PFSK-1 (cell line): Measurements from ENCODE around the gene LRMDA.

Experiments
- FOXP2 ChIP-seq: optimal IDR thresholded peaks from 2 replicates; pipeline ENCODE3; 2011; ENCODE audit warnings: borderline replicate concordance, control low read depth, inconsistent platforms; ENCODE audit not compliant: insufficient read depth; ENCODE audit errors: extremely low read length, extremely low read depth
- POLR2AphosphoS5 ChIP-seq: IDR thresholded peaks from 2 replicates; pipeline ENCODE4 v1.6.1; 2012; ENCODE audit warnings: low read depth, mild to moderate bottlenecking, control low read depth, low read length, moderate library complexity
- REST ChIP-seq, 2 experiments: IDR thresholded peaks; 2 replicates each; pipeline versions ENCODE4 v1.6.1 to v1.8.0; 2011 to 2012; ENCODE audit warnings: low read depth in 2 of 2, low read length in 2 of 2, control low read depth in 1 of 2, inconsistent platforms in 1 of 2, mild to moderate bottlenecking in 1 of 2, moderate library complexity in 1 of 2; ENCODE audit not compliant: insufficient read depth in 1 of 2
- SIN3A ChIP-seq: IDR thresholded peaks from 2 replicates; pipeline ENCODE4 v1.6.1; 2012; ENCODE audit warnings: mild to moderate bottlenecking, low read length, moderate library complexity, borderline replicate concordance; ENCODE audit not compliant: insufficient read depth
- TAF1 ChIP-seq: IDR thresholded peaks from 2 replicates; pipeline ENCODE4 v1.6.1; 2012; ENCODE audit warnings: low read length, control low read depth, borderline replicate concordance; ENCODE audit not compliant: insufficient read depth

Gene LRMDA

GRCh38 chr10:75994357-75995040, 563.1 kb downstream of the LRMDA start:
- TF ChIP-seq FOXP2 (no peak), SIN3A (no peak), REST (IDR thresholded peaks at IDR 0.05; ENCODE audit: insufficient read depth in 1 of 2, low read depth in 2 of 2, low read length in 2 of 2) (no peak), POLR2AphosphoS5 (no peak), TAF1 (no peak)

GRCh38 chr10:75995041-75995430, 563.6 kb downstream of the LRMDA start:
- TF ChIP-seq TAF1 (no peak), REST (IDR thresholded peaks at IDR 0.05; ENCODE audit: insufficient read depth in 1 of 2, low read depth in 2 of 2, low read length in 2 of 2) (no peak), SIN3A (no peak), FOXP2 (no peak), POLR2AphosphoS5 (no peak)

- TF ChIP-seq TAF1 = no peak
- TF ChIP-seq REST (IDR thresholded peaks at IDR 0.05; ENCODE audit: insufficient read depth in 1 of 2, low read depth in 2 of 2, low read length in 2 of 2) = no peak
- no peak for TF ChIP-seq FOXP2
- TF ChIP-seq SIN3A = no peak
- no peak for TF ChIP-seq POLR2AphosphoS5
Measured at GRCh38 chr10:75995720-75996119, 564.3 kb downstream of the LRMDA start.

- TF ChIP-seq FOXP2 (no peak), SIN3A (no peak), REST (IDR thresholded peaks at IDR 0.05; ENCODE audit: insufficient read depth in 1 of 2, low read depth in 2 of 2, low read length in 2 of 2) (no peak), TAF1 (no peak), POLR2AphosphoS5 (no peak)
Measured at GRCh38 chr10:75999001-75999400, 567.6 kb downstream of the LRMDA start.
